A549 (cell line): ENCODE measurements around the gene PSG5.
A peak's percentile ranks its signal among the peaks of the same experiment; 100 is the strongest.
"Not testable (repeated sequence)": the region's sequence is repeated elsewhere in the genome, so short reads cannot be mapped to it uniquely, and the experiment has no call there.

Experiments used
- ELK1 ChIP-seq: fragments of 150-350 bp; IDR thresholded peaks from 2 replicates; pipeline ENCODE4 v1.6.1; 2014; ENCODE audit warnings: low read depth, mild to moderate bottlenecking, low read length
- FOSB ChIP-seq: fragments of 250-450 bp; sonication (Bioruptor Pico); IDR thresholded peaks from 2 replicates; pipeline ENCODE4 v1.5.0; 2020; ENCODE audit warnings: mild to moderate bottlenecking, moderate library complexity
- JUNB ChIP-seq: fragments of >200 bp; sonication (Bioruptor Twin); formaldehyde crosslinking; IDR thresholded peaks from 2 replicates; pipeline ENCODE4 v1.6.1; 2016
- MAFK ChIP-seq: fragments of 450-650 bp; IDR thresholded peaks from 2 replicates; pipeline ENCODE4 v1.6.1; 2014; ENCODE audit not compliant: partially characterized antibody
- MYC ChIP-seq: IDR thresholded peaks from 2 replicates; pipeline ENCODE4 v1.6.1; 2012; ENCODE audit warnings: mild to moderate bottlenecking, inconsistent platforms, low read length, improper control_type of control experiment, borderline replicate concordance
- REST ChIP-seq: fragments of 200-600 bp; sonication (generic); IDR thresholded peaks from 2 replicates; pipeline ENCODE4 v1.6.1; 2016; ENCODE audit warnings: antibody characterized with exemption, mild to moderate bottlenecking, moderate library complexity
- RFX5 ChIP-seq: fragments of 450-650 bp; IDR thresholded peaks from 2 replicates; pipeline ENCODE4 v1.7.1; 2014; ENCODE audit warnings: antibody characterized with exemption, mild to moderate bottlenecking, moderate library complexity
- SMC3 ChIP-seq: fragments of >200 bp; sonication (Bioruptor Twin); formaldehyde crosslinking; IDR thresholded peaks from 3 replicates; pipeline ENCODE4 v1.6.1; 2018; ENCODE audit warnings: inconsistent platforms
- TFCP2L1 ChIP-seq: fragments of 250-450 bp; sonication (Bioruptor Pico); IDR thresholded peaks from 2 replicates; pipeline ENCODE4 v1.5.0; 2021; ENCODE audit warnings: mild to moderate bottlenecking
- ZFP36 ChIP-seq: fragments of 450-650 bp; IDR thresholded peaks from 2 replicates; pipeline ENCODE4 v1.6.1; 2014; ENCODE audit warnings: borderline replicate concordance; ENCODE audit not compliant: partially characterized antibody
- TF ChIP-seq, protein P1 (sequence below): fragments of >200 bp; sonication (Bioruptor Twin); formaldehyde crosslinking; IDR thresholded peaks from 3 replicates; pipeline ENCODE4 v1.5.1; 2016
- TF ChIP-seq, protein P2 (sequence below): IDR thresholded peaks from 2 replicates; pipeline ENCODE4 v1.6.1; 2012

- TF ChIP-seq RFX5; MAFK; FOSB; SMC3; ELK1; REST; TFCP2L1 (CRISPR knock-in tag); ZFP36; MYC; JUNB: not testable (repeated sequence)
- TF ChIP-seq, protein P1, sequence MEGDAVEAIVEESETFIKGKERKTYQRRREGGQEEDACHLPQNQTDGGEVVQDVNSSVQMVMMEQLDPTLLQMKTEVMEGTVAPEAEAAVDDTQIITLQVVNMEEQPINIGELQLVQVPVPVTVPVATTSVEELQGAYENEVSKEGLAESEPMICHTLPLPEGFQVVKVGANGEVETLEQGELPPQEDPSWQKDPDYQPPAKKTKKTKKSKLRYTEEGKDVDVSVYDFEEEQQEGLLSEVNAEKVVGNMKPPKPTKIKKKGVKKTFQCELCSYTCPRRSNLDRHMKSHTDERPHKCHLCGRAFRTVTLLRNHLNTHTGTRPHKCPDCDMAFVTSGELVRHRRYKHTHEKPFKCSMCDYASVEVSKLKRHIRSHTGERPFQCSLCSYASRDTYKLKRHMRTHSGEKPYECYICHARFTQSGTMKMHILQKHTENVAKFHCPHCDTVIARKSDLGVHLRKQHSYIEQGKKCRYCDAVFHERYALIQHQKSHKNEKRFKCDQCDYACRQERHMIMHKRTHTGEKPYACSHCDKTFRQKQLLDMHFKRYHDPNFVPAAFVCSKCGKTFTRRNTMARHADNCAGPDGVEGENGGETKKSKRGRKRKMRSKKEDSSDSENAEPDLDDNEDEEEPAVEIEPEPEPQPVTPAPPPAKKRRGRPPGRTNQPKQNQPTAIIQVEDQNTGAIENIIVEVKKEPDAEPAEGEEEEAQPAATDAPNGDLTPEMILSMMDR: not testable (repeated sequence)
- TF ChIP-seq, protein P2, sequence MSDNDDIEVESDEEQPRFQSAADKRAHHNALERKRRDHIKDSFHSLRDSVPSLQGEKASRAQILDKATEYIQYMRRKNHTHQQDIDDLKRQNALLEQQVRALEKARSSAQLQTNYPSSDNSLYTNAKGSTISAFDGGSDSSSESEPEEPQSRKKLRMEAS: peak; percentile 34; the same call in 1 of the 2 replicates
Observed at GRCh38 chr19:43127336-43127735, 59.0 kb downstream of the PSG5 start.
